Measurements from ENCODE around the gene MTX1.

The MTX1 gene

GRCh38 chr1:155168456-155169210 lies 39.9 kb upstream of the MTX1 start:
- H3K4me3 ChIP-seq (ENCODE audit: severe bottlenecking): no peak overlapping the region
- peaks cover 21% of the 10 kb centered on the region for H3K36me3 ChIP-seq (ENCODE audit: low read depth)
- ATAC-seq (ENCODE audit: low read depth) (no peak), DNase-seq (ENCODE audit: low spot score) (no peak)
- H3K9me3 ChIP-seq (ENCODE audit: severe bottlenecking): no peaks in the 10 kb centered on the region
- H3K27ac ChIP-seq (ENCODE audit: poor library complexity, severe bottlenecking): no peak overlapping the region
- no peak for TF ChIP-seq CTCF (IDR thresholded peaks at IDR 0.05; ENCODE audit: poor library complexity, severe bottlenecking)
- H3K27me3 ChIP-seq (ENCODE audit: insufficient read depth, poor library complexity, severe bottlenecking): no peaks in the 10 kb centered on the region
- no peaks in the 10 kb centered on the region for H3K4me1 ChIP-seq (ENCODE audit: insufficient read depth, poor library complexity, severe bottlenecking)

- ATAC-seq (ENCODE audit: low read depth) (no peak), DNase-seq (ENCODE audit: low spot score) (no peak)
- H3K9me3 ChIP-seq (ENCODE audit: severe bottlenecking): no peaks in the 10 kb centered on the region
- H3K27me3 ChIP-seq (ENCODE audit: insufficient read depth, poor library complexity, severe bottlenecking): no peaks in the 10 kb centered on the region
- no peak overlapping the region for H3K27ac ChIP-seq (ENCODE audit: poor library complexity, severe bottlenecking)
- peaks cover 21% of the 10 kb centered on the region for H3K36me3 ChIP-seq (ENCODE audit: low read depth)
- H3K4me1 ChIP-seq (ENCODE audit: insufficient read depth, poor library complexity, severe bottlenecking): no peaks in the 10 kb centered on the region
- no peak overlapping the region for H3K4me3 ChIP-seq (ENCODE audit: severe bottlenecking)
- TF ChIP-seq CTCF (IDR thresholded peaks at IDR 0.05; ENCODE audit: poor library complexity, severe bottlenecking): no peak
Measured at GRCh38 chr1:155169541-155169940, 39.0 kb upstream of the MTX1 start.

- Histone ChIP-seq H3K27ac (ENCODE audit: poor library complexity, severe bottlenecking) (no peak overlapping the region), H3K4me1 (ENCODE audit: insufficient read depth, poor library complexity, severe bottlenecking) (no peaks in the 10 kb centered on the region), H3K9me3 (ENCODE audit: severe bottlenecking) (no peaks in the 10 kb centered on the region), H3K27me3 (ENCODE audit: insufficient read depth, poor library complexity, severe bottlenecking) (no peaks in the 10 kb centered on the region), H3K36me3 (ENCODE audit: low read depth) (peaks cover 21% of the 10 kb centered on the region), H3K4me3 (ENCODE audit: severe bottlenecking) (no peak overlapping the region)
- ATAC-seq (ENCODE audit: low read depth) (no peak), DNase-seq (ENCODE audit: low spot score) (no peak)
- no peak for TF ChIP-seq CTCF (IDR thresholded peaks at IDR 0.05; ENCODE audit: poor library complexity, severe bottlenecking)
Measured at GRCh38 chr1:155170101-155170785, 38.3 kb upstream of the MTX1 start.

GRCh38 chr1:155170806-155171205 lies 37.7 kb upstream of the MTX1 start:
- ATAC-seq (ENCODE audit: low read depth) (no peak), DNase-seq (ENCODE audit: low spot score) (no peak)
- no peak for TF ChIP-seq CTCF (IDR thresholded peaks at IDR 0.05; ENCODE audit: poor library complexity, severe bottlenecking)
- no peaks in the 10 kb centered on the region for H3K9me3 ChIP-seq (ENCODE audit: severe bottlenecking)
- no peaks in the 10 kb centered on the region for H3K4me1 ChIP-seq (ENCODE audit: insufficient read depth, poor library complexity, severe bottlenecking)
- no peak overlapping the region for H3K27ac ChIP-seq (ENCODE audit: poor library complexity, severe bottlenecking)
- peaks cover 21% of the 10 kb centered on the region for H3K36me3 ChIP-seq (ENCODE audit: low read depth)
- H3K4me3 ChIP-seq (ENCODE audit: severe bottlenecking): no peak overlapping the region
- H3K27me3 ChIP-seq (ENCODE audit: insufficient read depth, poor library complexity, severe bottlenecking): no peaks in the 10 kb centered on the region
